GM23338 (cell line): Measurements from ENCODE around the gene SCN7A. TPM values are rescaled to one million over a fixed set of nuclear protein-coding genes. Genes with fewer than 3 reads are reported as not detected.

Source experiments
- ATAC-seq: fragments of 200-7000 bp; cut with Tn5 transposase; 3 replicates; pipeline ENCODE4 v1.9.1; 2020
- DNase-seq: peaks from one replicate; pipeline ENCODE4 v3.0.0-alpha.2; 2015; ENCODE audit warnings: low spot score
- H2AFZ ChIP-seq: fragments of 200-600 bp; sonication (generic); 2 replicates; pipeline ENCODE4 v1.8.0; 2016; ENCODE audit warnings: antibody characterized with exemption, mild to moderate bottlenecking, moderate library complexity
- H3F3A ChIP-seq: fragments of 200-600 bp; sonication (generic); replicated peaks from 2 replicates; pipeline ENCODE4 v1.8.0; 2017; ENCODE audit warnings: antibody characterized with exemption, mixed run types, low read depth
- H3K27ac ChIP-seq: fragments of 200-600 bp; sonication (generic); 2 replicates; pipeline ENCODE4 v1.6.1; 2016; ENCODE audit warnings: low read depth
- H3K27me3 ChIP-seq: fragments of 200-600 bp; sonication (generic); 2 replicates; pipeline ENCODE4 v1.8.0; 2016; ENCODE audit warnings: mild to moderate bottlenecking, mixed run types, moderate library complexity; ENCODE audit not compliant: insufficient read depth
- H3K36me3 ChIP-seq: fragments of 200-600 bp; sonication (generic); 2 replicates; pipeline ENCODE4 v1.8.0; 2016; ENCODE audit warnings: mild to moderate bottlenecking; ENCODE audit not compliant: insufficient read depth
- H3K4me1 ChIP-seq: fragments of 200-600 bp; sonication (generic); 2 replicates; pipeline ENCODE4 v1.8.0; 2016; ENCODE audit warnings: mild to moderate bottlenecking, moderate library complexity; ENCODE audit not compliant: insufficient read depth
- H3K4me2 ChIP-seq: fragments of 200-600 bp; sonication (generic); 2 replicates; pipeline ENCODE4 v1.7.1; 2017; ENCODE audit warnings: mixed run types
- H3K4me3 ChIP-seq: fragments of 200-600 bp; sonication (generic); 2 replicates; pipeline ENCODE4 v1.6.1; 2016; ENCODE audit warnings: mixed run types
- H3K79me2 ChIP-seq: fragments of 200-600 bp; sonication (generic); replicated peaks from 2 replicates; pipeline ENCODE4 v1.8.0; 2017; ENCODE audit warnings: mild to moderate bottlenecking; ENCODE audit not compliant: insufficient read depth
- H3K9me2 ChIP-seq: fragments of 200-600 bp; sonication (generic); 2 replicates; pipeline ENCODE4 v1.8.0; 2017; ENCODE audit not compliant: insufficient read depth
- H4K20me1 ChIP-seq: fragments of 200-600 bp; sonication (generic); replicated peaks from 2 replicates; pipeline ENCODE4 v1.8.0; 2017; ENCODE audit warnings: mild to moderate bottlenecking; ENCODE audit not compliant: insufficient read depth
- H3K27ac Mint-ChIP-seq: 2 replicates; pipeline ENCODE4 v1.8.0; 2020; ENCODE audit warnings: inconsistent platforms, mild to moderate bottlenecking, moderate library complexity, mixed read lengths
- H3K27me3 Mint-ChIP-seq: 3 replicates; pipeline ENCODE4 v1.8.0; 2022; ENCODE audit warnings: low read depth, mild to moderate bottlenecking, moderate library complexity, mixed read lengths, inconsistent platforms; ENCODE audit not compliant: insufficient read depth, poor library complexity
- H3K36me3 Mint-ChIP-seq: 3 replicates; pipeline ENCODE4 v1.8.0; 2021; ENCODE audit warnings: low read depth, mild to moderate bottlenecking, inconsistent platforms, moderate library complexity, mixed read lengths
- H3K4me1 Mint-ChIP-seq: 3 replicates; pipeline ENCODE4 v1.8.0; 2020; ENCODE audit warnings: mild to moderate bottlenecking, inconsistent platforms, mixed read lengths
- H3K4me3 Mint-ChIP-seq: 3 replicates; pipeline ENCODE4 v1.8.0; 2021; ENCODE audit warnings: moderate library complexity, mild to moderate bottlenecking, inconsistent platforms, mixed read lengths
- H3K9me3 Mint-ChIP-seq: 3 replicates; pipeline ENCODE4 v1.8.0; 2020; ENCODE audit warnings: moderate library complexity, mild to moderate bottlenecking, inconsistent platforms, mixed read lengths
- CREB1 ChIP-seq: fragments of 250-450 bp; sonication (Bioruptor Pico); IDR thresholded peaks from 2 replicates; pipeline ENCODE4 v1.5.0; 2020; ENCODE audit warnings: low read depth, mild to moderate bottlenecking, moderate library complexity
- CTCF ChIP-seq, 2 experiments: fragments of 200-600 bp in 1 of 2; sonication (generic) in 1 of 2; conservative IDR thresholded peaks; 2 replicates each; pipeline versions ENCODE4 v1.5.1 to v1.6.1; 2016 to 2017; ENCODE audit warnings: antibody characterized with exemption in 2 of 2, low read depth in 2 of 2, mild to moderate bottlenecking in 2 of 2, moderate library complexity in 1 of 2
- ETS1 ChIP-seq: IDR thresholded peaks from 2 replicates; pipeline ENCODE4 v1.6.1; 2016; ENCODE audit warnings: antibody characterized with exemption
- EZH2 ChIP-seq: fragments of 200-600 bp; sonication (generic); IDR thresholded peaks from one replicate; pipeline ENCODE4 v1.8.0; 2017; ENCODE audit warnings: antibody characterized with exemption, mild to moderate bottlenecking, low read depth; ENCODE audit not compliant: unreplicated experiment
- EZH2phosphoT487 ChIP-seq: fragments of 200-600 bp; sonication (generic); IDR thresholded peaks from one replicate; pipeline ENCODE4 v1.8.1; 2018; ENCODE audit warnings: antibody characterized with exemption; ENCODE audit not compliant: unreplicated experiment
- JUNB ChIP-seq: IDR thresholded peaks from one replicate; pipeline ENCODE4 v1.6.1; 2016; ENCODE audit warnings: antibody characterized with exemption; ENCODE audit not compliant: unreplicated experiment
- NANOG ChIP-seq: IDR thresholded peaks from 2 replicates; pipeline ENCODE4 v1.6.1; 2016; ENCODE audit warnings: antibody characterized with exemption, borderline replicate concordance
- POLR2AphosphoS5 ChIP-seq: IDR thresholded peaks from 2 replicates; pipeline ENCODE4 v1.6.1; 2016; ENCODE audit warnings: antibody characterized with exemption, low read depth
- REST ChIP-seq: IDR thresholded peaks from one replicate; pipeline ENCODE4 v1.6.1; 2018; ENCODE audit warnings: antibody characterized with exemption; ENCODE audit not compliant: unreplicated experiment
- STAT1 ChIP-seq: IDR thresholded peaks from one replicate; pipeline ENCODE4 v1.6.1; 2016; ENCODE audit warnings: antibody characterized with exemption; ENCODE audit not compliant: unreplicated experiment
- ZNF114 ChIP-seq: fragments of 250-450 bp; sonication (Bioruptor Pico); IDR thresholded peaks from 2 replicates; pipeline ENCODE4 v1.5.0; 2020; ENCODE audit warnings: mild to moderate bottlenecking, moderate library complexity
- ZNF331 ChIP-seq: fragments of 250-450 bp; sonication (Bioruptor Pico); IDR thresholded peaks from 2 replicates; pipeline ENCODE4 v1.5.0; 2020; ENCODE audit warnings: low read depth, mild to moderate bottlenecking, moderate library complexity
- ZNF462 ChIP-seq: fragments of 250-450 bp; sonication (Bioruptor Pico); IDR thresholded peaks from 2 replicates; pipeline ENCODE4 v1.5.0; 2020; ENCODE audit warnings: mild to moderate bottlenecking, moderate library complexity
- polyA plus RNA-seq: library from polyadenylated mRNA; unstranded; fragments of >200 nt; fragmentation: Nextera tagmentation; extraction: Ambion mirVana; gene quantifications from 2 replicates; pipeline ENCODE4 v1.2.1, GENCODE V29; 2016
- total RNA-seq: library from RNA; depleted of rRNA; stranded (reverse); fragments of >200 nt; shearing (Covaris generic); gene quantifications from 2 replicates; pipeline ENCODE4 v1.2.3, GENCODE V29; 2014

The SCN7A gene
- total and polyA plus RNA-seq, 2 experiments from 2014 or later = 0.10 to 0.42 TPM

GRCh38 chr2:166439078-166439477 lies 55.0 kb downstream of the SCN7A start:
- ATAC-seq (no peak), DNase-seq (no peak)
- H3K4me3 ChIP-seq = no peak overlapping the region
- H3K79me2 ChIP-seq = no peaks in the 10 kb centered on the region
- Mint-ChIP-seq H3K27ac (no peak overlapping the region), H3K36me3 (peaks cover 16% of the 10 kb centered on the region; the same call in 2 of the 3 replicates), H3K4me3 (no peak overlapping the region), H3K27me3 (peaks cover 2% of the 10 kb centered on the region), H3K4me1 (peaks cover 8% of the 10 kb centered on the region), H3K9me3 (peaks cover 19% of the 10 kb centered on the region)
- no peak for TF ChIP-seq ETS1
- no peak for TF ChIP-seq EZH2
- TF ChIP-seq POLR2AphosphoS5 = no peak
- TF ChIP-seq ZNF331 (CRISPR knock-in tag) = no peak
- TF ChIP-seq CTCF (conservative IDR thresholded peaks at IDR 0.05; ENCODE audit: low read depth in 2 of 2) = no peak
- TF ChIP-seq ZNF462 (CRISPR knock-in tag) = no peak
- TF ChIP-seq JUNB = no peak
- TF ChIP-seq ZNF114 (CRISPR knock-in tag) = no peak
- no peak for TF ChIP-seq EZH2phosphoT487
- no peak for TF ChIP-seq STAT1
- TF ChIP-seq REST = no peak
- TF ChIP-seq NANOG = no peak
- no peak for TF ChIP-seq CREB1 (CRISPR knock-in tag)
- no peaks in the 10 kb centered on the region for H3K4me1 ChIP-seq
- no peaks in the 10 kb centered on the region for H3K36me3 ChIP-seq
- no peak overlapping the region for H2AFZ ChIP-seq
- H3K4me2 ChIP-seq = no peak overlapping the region
- H3K27me3 ChIP-seq = no peaks in the 10 kb centered on the region
- no peaks in the 10 kb centered on the region for H4K20me1 ChIP-seq
- H3K27ac ChIP-seq = no peak overlapping the region
- H3F3A ChIP-seq = no peaks in the 10 kb centered on the region
- H3K9me2 ChIP-seq = no peaks in the 10 kb centered on the region
